Hippocampal formation (tissue), 2 donors: ENCODE results near the gene NFIX.

Experiments
- DNase-seq, 2 donors: peaks; one replicate each; lab custom pipeline; 2025; lab: John Stamatoyannopoulos, UW

NFIX gene

GRCh38 chr19:12987781-12988180 lies 7.5 kb upstream of the NFIX start:
- DNase-seq, result no peak

- no peak for DNase-seq
Measured at GRCh38 chr19:12990431-12990830, 4.8 kb upstream of the NFIX start.

- no peak for DNase-seq
Measured at GRCh38 chr19:12990853-12991252, 4.4 kb upstream of the NFIX start.

- no peak for DNase-seq
Measured at GRCh38 chr19:12991296-12991695, 4.0 kb upstream of the NFIX start.

GRCh38 chr19:12992729-12993128 lies 2.5 kb upstream of the NFIX start:
- DNase-seq, result no peak

GRCh38 chr19:12993562-12993961 lies 1.7 kb upstream of the NFIX start:
- no peak for DNase-seq

- DNase-seq, result no peak
Measured at GRCh38 chr19:12995596-12996405, 526 bp downstream of the NFIX start.

GRCh38 chr19:12996406-12997094 lies 1.3 kb downstream of the NFIX start:
- no peak for DNase-seq

- DNase-seq, result no peak
Measured at GRCh38 chr19:12997179-12997966, 2.1 kb downstream of the NFIX start.

- DNase-seq, result no peak
Measured at GRCh38 chr19:12997967-12998940, 3.0 kb downstream of the NFIX start.

- DNase-seq, result no peak
Measured at GRCh38 chr19:13001166-13001501, 5.9 kb downstream of the NFIX start.

- DNase-seq, result peak in 1 of 2 donors; percentile 91
Measured at GRCh38 chr19:13001502-13002165, 6.4 kb downstream of the NFIX start.

- DNase-seq, result peak; percentile 92 to 96
Measured at GRCh38 chr19:13002166-13002898, 7.1 kb downstream of the NFIX start.

GRCh38 chr19:13003081-13003480 lies 7.8 kb downstream of the NFIX start:
- no peak for DNase-seq

- DNase-seq, result no peak
Measured at GRCh38 chr19:13004273-13004672, 9.0 kb downstream of the NFIX start.

GRCh38 chr19:13005253-13005652 lies 10.0 kb downstream of the NFIX start:
- DNase-seq, result no peak

- no peak for DNase-seq
Measured at GRCh38 chr19:13005861-13006370, 10.6 kb downstream of the NFIX start.

- no peak for DNase-seq
Measured at GRCh38 chr19:13006431-13007281, 11.4 kb downstream of the NFIX start.
